ENCODE measurements around the gene PDCD7.

DNA sequence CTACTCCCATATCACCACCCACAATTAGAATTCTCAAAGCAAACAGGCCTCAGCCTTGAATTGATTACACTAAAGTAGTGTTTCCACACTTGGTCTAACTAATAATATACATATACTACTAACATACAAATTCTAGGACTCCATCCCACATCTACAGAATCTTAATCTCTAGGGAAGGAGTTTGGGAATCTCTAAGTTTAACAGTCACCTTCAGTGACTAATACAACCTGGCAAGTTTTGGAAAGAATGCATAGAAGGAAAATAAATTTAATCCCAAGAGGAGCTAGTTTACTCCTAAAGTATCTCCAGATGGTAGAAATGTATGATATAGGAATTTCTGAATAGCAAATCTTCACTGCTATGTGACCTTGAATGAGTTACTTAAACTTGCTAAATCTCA lies 42.4 kb upstream of the PDCD7 start:
- no peak for TF ChIP-seq POLR2A (IDR thresholded peaks at IDR 0.05)
- TF ChIP-seq, protein P1, sequence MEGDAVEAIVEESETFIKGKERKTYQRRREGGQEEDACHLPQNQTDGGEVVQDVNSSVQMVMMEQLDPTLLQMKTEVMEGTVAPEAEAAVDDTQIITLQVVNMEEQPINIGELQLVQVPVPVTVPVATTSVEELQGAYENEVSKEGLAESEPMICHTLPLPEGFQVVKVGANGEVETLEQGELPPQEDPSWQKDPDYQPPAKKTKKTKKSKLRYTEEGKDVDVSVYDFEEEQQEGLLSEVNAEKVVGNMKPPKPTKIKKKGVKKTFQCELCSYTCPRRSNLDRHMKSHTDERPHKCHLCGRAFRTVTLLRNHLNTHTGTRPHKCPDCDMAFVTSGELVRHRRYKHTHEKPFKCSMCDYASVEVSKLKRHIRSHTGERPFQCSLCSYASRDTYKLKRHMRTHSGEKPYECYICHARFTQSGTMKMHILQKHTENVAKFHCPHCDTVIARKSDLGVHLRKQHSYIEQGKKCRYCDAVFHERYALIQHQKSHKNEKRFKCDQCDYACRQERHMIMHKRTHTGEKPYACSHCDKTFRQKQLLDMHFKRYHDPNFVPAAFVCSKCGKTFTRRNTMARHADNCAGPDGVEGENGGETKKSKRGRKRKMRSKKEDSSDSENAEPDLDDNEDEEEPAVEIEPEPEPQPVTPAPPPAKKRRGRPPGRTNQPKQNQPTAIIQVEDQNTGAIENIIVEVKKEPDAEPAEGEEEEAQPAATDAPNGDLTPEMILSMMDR (IDR thresholded peaks at IDR 0.05) = no peak

Data from testis (tissue), 2 donors.